ENCODE results near the gene ZMYND12.

ZMYND12 gene

DNA sequence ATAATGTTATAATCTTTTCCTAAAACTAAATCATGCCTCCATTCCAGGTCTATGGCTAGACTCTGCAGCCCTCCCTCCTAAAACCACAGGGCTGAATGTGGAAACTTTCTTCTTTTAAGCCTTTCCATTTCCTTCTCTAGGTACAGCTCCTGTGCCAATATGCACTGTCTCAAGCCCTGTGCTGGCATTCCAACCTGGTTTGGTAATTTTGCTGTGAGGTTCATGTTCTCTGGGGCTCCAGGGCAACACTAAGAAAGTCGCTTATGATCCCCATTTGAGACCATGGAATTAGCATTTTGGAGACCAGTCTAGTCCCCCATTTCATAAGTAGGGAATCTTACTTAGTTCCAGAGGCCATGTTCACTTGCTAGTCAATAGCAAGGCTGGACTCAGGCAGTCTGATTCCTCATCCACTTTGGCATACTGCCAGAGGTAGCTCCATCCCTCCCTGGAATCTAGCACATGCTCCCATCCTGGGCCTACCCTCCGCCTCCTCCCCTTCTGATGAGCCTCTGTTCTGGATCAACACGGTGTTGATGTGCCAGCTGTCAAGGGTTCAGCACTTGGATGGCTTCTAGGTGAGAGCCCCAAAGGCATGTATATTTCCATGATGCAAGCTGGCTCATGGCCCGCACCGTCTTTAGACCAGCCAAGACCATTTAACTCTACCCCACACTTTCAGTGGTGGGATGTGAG is 36.5 kb downstream of the ZMYND12 start:
- Histone ChIP-seq H3K4me3 (ENCODE audit: low read depth, low read length) (no peak overlapping the region), H3K36me3 (replicated peaks) (no peaks in the 10 kb centered on the region), H3K27me3 (replicated peaks) (peaks cover 1% of the 10 kb centered on the region), H3K27ac (no peak overlapping the region)
- DNase-seq = no peak
- TF ChIP-seq CTCF (IDR thresholded peaks at IDR 0.05; ENCODE audit: low read depth, low read length, missing control alignments) = no peak
- in situ Hi-C loops (cut with HindIII; ENCODE audit: low pct_ligation_motif_present, low sequenced_read_pairs) = no loop called here

DNA sequence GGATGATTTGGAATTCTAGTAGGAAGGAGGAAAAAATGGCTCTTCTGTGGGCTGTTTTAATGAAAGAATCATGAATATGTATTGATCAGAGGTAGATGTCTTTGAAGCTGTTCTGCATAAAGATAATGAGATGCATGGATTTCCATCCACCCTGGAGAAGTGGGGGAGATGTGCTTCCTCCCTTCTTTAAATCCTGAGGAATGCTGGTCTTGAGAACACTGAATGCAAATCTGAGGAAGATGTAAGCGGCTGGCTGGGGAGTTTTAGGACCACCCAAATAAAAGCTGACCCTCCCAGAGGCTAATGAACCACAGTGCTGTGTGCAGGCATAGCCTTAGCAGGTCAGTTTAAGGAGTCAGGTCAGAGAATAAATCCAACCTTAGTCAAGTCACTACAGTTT is 37.3 kb downstream of the ZMYND12 start:
- Histone ChIP-seq H3K27me3 (replicated peaks) (peaks cover 1% of the 10 kb centered on the region), H3K27ac (no peak overlapping the region), H3K4me3 (ENCODE audit: low read depth, low read length) (no peak overlapping the region), H3K36me3 (replicated peaks) (no peaks in the 10 kb centered on the region)
- DNase-seq = no peak
- TF ChIP-seq CTCF (IDR thresholded peaks at IDR 0.05; ENCODE audit: low read depth, low read length, missing control alignments) = no peak
- in situ Hi-C loops (cut with HindIII; ENCODE audit: low pct_ligation_motif_present, low sequenced_read_pairs) = no loop called here

- no peak for TF ChIP-seq CTCF (IDR thresholded peaks at IDR 0.05; ENCODE audit: low read depth, low read length, missing control alignments)
- Histone ChIP-seq H3K27ac (no peak overlapping the region), H3K27me3 (replicated peaks) (no peaks in the 10 kb centered on the region), H3K4me3 (ENCODE audit: low read depth, low read length) (no peak overlapping the region), H3K36me3 (replicated peaks) (no peaks in the 10 kb centered on the region)
- DNase-seq = no peak
- in situ Hi-C loops (cut with HindIII; ENCODE audit: low pct_ligation_motif_present, low sequenced_read_pairs) = no loop called here
These were observed 38.7 kb downstream of the ZMYND12 start for GRCh38 chr1:42417166-42417565.

- TF ChIP-seq CTCF (IDR thresholded peaks at IDR 0.05; ENCODE audit: low read depth, low read length, missing control alignments) = no peak
- no peak for DNase-seq
- Histone ChIP-seq H3K4me3 (ENCODE audit: low read depth, low read length) (no peak overlapping the region), H3K27me3 (replicated peaks) (no peaks in the 10 kb centered on the region), H3K27ac (no peak overlapping the region), H3K36me3 (replicated peaks) (no peaks in the 10 kb centered on the region)
- in situ Hi-C loops (cut with HindIII; ENCODE audit: low pct_ligation_motif_present, low sequenced_read_pairs) = no loop called here
These were observed 41.0 kb downstream of the ZMYND12 start for GRCh38 chr1:42414551-42415496.

DNA sequence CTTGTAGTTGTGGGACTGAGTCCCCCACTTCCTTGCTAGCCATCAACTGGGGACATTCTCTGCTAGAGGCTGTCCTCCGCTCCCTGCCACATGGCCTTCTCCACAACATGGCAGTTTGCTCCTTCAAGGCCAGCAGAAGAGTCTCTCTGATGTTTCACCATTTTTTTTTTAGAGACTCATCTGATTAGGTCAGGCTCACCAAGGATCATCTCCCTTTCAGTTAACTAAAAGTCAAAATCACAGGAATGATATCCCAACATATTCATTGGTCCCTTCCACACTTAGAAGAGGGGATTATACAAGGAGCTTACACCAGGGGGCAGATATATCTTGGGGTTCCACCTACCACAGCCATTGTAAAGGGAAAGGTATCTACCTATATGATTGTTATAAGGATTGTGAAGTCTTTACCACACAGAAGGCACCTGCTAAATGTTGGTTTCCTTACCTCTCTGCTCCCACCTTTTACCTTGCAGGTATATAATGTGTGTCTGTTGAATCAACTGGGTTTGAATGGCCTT is 51.9 kb downstream of the ZMYND12 start:
- in situ Hi-C loops (cut with HindIII; ENCODE audit: low pct_ligation_motif_present, low sequenced_read_pairs) = no loop called here
- no peaks in the 10 kb centered on the region for H3K36me3 ChIP-seq (replicated peaks)
- DNase-seq = no peak

More for the DNA sequence above, 51.9 kb downstream of the ZMYND12 start:
- no peak for TF ChIP-seq CTCF (IDR thresholded peaks at IDR 0.05; ENCODE audit: low read depth, low read length, missing control alignments)
- H3K4me3 ChIP-seq (ENCODE audit: low read depth, low read length) = no peak overlapping the region
- no peaks in the 10 kb centered on the region for H3K27me3 ChIP-seq (replicated peaks)
- H3K27ac ChIP-seq = no peak overlapping the region
